Endothelial cell (in vitro differentiated cells): ENCODE measurements around the gene RNU6-9. TPM values are rescaled to one million over a fixed set of nuclear protein-coding genes. Genes with fewer than 3 reads are reported as not detected.

Experiments
- DNase-seq: peaks from one replicate; pipeline ENCODE4 v3.0.0; 2021; ENCODE audit warnings: low spot score
- H3K27ac Mint-ChIP-seq: one replicate; pipeline ENCODE4 v1.8.0; 2021; ENCODE audit warnings: mixed read lengths, inconsistent platforms; ENCODE audit not compliant: unreplicated experiment
- H3K27me3 Mint-ChIP-seq: one replicate; pipeline ENCODE4 v1.8.0; 2021; ENCODE audit warnings: mild to moderate bottlenecking, moderate library complexity, mixed read lengths, inconsistent platforms; ENCODE audit not compliant: unreplicated experiment
- H3K36me3 Mint-ChIP-seq: one replicate; pipeline ENCODE4 v1.8.0; 2021; ENCODE audit warnings: mild to moderate bottlenecking, low read depth, mixed read lengths, inconsistent platforms; ENCODE audit not compliant: unreplicated experiment
- H3K4me1 Mint-ChIP-seq: one replicate; pipeline ENCODE4 v1.8.0; 2021; ENCODE audit warnings: mild to moderate bottlenecking, mixed read lengths, inconsistent platforms; ENCODE audit not compliant: unreplicated experiment
- H3K4me3 Mint-ChIP-seq: one replicate; pipeline ENCODE4 v1.8.0; 2021; ENCODE audit warnings: mild to moderate bottlenecking, mixed read lengths, inconsistent platforms; ENCODE audit not compliant: unreplicated experiment
- H3K9me3 Mint-ChIP-seq: one replicate; pipeline ENCODE4 v1.8.0; 2021; ENCODE audit warnings: mixed read lengths, inconsistent platforms; ENCODE audit not compliant: unreplicated experiment
- total RNA-seq: library from RNA; stranded (reverse); fragmentation: NEBNext Ultra II Directional; extraction: Animal tissue kit (Norgen Biotek cat#: 25700); gene quantifications from one replicate; pipeline ENCODE4 v1.2.1, GENCODE V29; 2021; ENCODE audit not compliant: unreplicated experiment
- TF ChIP-seq, protein P1 (sequence below): fragments of 200-600 bp; sonication (generic); IDR thresholded peaks from one replicate; pipeline ENCODE4 v1.5.0; 2021; ENCODE audit warnings: antibody characterized with exemption; ENCODE audit not compliant: unreplicated experiment

Gene RNU6-9
- total RNA-seq, 1 donor from 2014 or later, result not detected

DNA sequence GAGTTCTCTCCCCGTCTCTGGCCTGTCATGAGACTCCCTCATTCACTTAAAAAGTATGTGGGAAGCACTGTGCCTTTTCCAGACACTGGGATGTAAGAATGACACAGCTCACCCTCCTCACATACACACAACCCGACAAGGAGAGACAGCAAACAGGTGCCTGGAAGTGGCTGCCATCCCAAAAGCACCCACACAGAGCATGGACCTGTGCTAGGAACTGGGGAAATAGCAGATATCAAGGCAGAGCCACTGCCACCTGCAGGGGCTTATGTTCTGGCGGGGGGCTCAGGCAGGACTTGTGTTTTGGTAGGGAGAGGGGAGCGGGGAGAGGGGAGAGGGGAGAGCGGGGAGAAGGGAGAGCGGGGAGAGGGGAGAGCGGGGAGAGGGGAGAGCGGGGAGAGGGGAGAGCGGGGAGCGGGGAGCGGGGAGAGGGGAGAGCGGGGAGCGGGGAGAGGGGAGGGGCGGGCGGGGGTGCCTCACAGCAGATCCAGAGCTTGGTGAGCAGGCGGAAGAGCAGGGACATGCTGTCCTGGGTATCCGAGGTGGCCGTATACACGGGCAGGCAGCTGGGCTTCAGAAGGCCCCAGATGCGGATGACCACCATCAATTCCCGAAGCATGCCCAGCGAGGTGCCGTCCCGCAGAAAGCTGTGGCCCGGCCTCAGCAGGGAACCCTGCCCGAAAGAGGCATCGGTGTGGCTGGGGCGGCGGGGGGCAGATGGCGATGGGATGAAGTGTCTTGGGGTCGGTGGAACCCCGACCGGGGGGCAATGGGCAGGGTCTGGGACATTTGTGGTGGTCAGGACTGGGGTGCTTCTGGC lies 21.6 kb upstream of the RNU6-9 start:
- peak overlapping the region; percentile 74 for H3K4me3 Mint-ChIP-seq
- H3K4me1 Mint-ChIP-seq, result no peaks in the 10 kb centered on the region
- TF ChIP-seq, protein P1, sequence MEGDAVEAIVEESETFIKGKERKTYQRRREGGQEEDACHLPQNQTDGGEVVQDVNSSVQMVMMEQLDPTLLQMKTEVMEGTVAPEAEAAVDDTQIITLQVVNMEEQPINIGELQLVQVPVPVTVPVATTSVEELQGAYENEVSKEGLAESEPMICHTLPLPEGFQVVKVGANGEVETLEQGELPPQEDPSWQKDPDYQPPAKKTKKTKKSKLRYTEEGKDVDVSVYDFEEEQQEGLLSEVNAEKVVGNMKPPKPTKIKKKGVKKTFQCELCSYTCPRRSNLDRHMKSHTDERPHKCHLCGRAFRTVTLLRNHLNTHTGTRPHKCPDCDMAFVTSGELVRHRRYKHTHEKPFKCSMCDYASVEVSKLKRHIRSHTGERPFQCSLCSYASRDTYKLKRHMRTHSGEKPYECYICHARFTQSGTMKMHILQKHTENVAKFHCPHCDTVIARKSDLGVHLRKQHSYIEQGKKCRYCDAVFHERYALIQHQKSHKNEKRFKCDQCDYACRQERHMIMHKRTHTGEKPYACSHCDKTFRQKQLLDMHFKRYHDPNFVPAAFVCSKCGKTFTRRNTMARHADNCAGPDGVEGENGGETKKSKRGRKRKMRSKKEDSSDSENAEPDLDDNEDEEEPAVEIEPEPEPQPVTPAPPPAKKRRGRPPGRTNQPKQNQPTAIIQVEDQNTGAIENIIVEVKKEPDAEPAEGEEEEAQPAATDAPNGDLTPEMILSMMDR, result no peak
- no peak for DNase-seq
- H3K27me3 Mint-ChIP-seq, result peaks cover 16% of the 10 kb centered on the region
- no peak overlapping the region for H3K27ac Mint-ChIP-seq
- peaks cover 15% of the 10 kb centered on the region for H3K36me3 Mint-ChIP-seq
- H3K9me3 Mint-ChIP-seq, result no peaks in the 10 kb centered on the region

DNA sequence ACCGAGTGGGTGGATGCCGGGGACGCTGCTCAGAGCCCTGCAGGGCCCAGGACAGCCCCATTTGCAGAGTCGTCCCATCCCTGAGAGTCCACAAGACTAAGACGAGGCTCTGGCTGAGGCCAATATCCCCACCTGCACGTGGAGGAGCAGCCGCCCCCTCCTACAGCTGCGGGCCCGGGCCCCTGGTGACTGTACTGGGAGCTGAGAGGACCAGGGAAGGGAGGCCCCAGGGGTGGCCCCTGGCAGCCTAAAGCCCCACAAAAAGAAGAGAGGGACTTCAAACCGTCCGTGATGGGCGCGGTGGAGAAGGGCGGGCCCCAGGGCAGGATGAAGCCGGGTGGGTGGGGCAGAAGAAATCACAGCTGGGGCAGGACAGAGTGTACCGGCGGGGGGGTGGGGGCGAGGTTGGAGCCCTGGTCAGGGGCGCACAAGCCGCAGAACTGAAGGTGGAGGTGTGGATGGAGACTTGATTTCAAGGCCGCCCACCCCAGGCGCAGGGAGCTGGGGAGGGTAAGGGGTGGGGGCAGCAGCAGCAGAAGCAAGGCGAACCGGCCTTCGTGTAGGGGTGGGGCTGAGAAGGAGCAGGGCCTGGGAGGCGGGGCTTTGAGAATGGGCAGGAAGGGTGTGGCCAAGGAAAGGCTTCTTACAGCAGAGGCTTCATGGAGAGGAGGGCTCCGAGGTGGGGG lies 20.9 kb upstream of the RNU6-9 start:
- DNase-seq, result no peak
- TF ChIP-seq, protein P1, result no peak
- Mint-ChIP-seq H3K27me3 (peaks cover 15% of the 10 kb centered on the region), H3K4me3 (no peak overlapping the region), H3K4me1 (no peaks in the 10 kb centered on the region), H3K36me3 (peaks cover 13% of the 10 kb centered on the region), H3K9me3 (no peaks in the 10 kb centered on the region), H3K27ac (no peak overlapping the region)

DNA sequence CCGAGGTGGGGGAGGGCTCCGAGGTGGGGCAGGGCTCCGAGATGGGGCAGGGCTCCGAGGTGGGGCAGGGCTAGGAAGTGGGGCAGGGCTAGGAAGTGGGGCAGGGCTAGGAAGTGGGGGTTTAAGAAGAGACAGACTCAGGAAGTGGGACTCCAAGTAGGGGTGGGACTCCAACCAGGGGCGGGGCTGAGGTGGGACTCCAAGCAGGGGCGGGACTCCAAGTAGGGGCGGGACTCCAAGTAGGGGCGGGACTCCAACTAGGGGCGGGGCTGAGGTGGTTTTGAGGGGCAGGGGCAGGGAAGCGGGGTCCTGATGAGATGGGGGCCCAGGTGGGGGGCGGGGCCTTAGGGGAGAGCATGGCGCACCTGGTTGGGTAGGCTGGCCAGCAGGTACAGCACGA lies 20.2 kb upstream of the RNU6-9 start:
- no peaks in the 10 kb centered on the region for H3K4me1 Mint-ChIP-seq
- H3K27ac Mint-ChIP-seq, result no peak overlapping the region
- peaks cover 11% of the 10 kb centered on the region for H3K36me3 Mint-ChIP-seq
- DNase-seq, result no peak
- H3K27me3 Mint-ChIP-seq, result peaks cover 14% of the 10 kb centered on the region
- TF ChIP-seq, protein P1, result no peak
- no peaks in the 10 kb centered on the region for H3K9me3 Mint-ChIP-seq
- no peak overlapping the region for H3K4me3 Mint-ChIP-seq

DNA sequence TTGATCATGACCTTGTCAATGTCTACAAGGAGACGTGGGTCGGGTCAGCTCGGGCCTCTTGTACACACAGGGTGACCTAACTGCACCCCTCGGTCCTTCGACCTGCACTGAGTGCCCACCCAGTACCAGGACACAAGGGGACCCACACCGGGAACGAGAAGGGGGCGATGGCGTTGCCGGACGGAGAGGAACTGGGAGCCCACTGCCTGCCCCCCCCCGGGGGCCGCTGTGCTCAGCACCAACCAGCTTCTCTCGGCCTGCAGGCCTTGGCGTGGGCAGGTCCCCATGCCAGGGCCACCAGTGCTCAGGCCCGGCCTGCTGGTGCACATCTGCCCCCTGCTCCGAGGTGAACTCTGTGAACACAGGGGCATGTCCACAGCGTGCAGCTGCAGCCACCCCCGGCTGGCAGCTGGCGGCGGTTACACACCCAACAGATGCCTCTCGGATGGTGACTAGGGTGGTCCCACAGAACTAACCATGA lies 19.7 kb upstream of the RNU6-9 start:
- Mint-ChIP-seq H3K9me3 (no peaks in the 10 kb centered on the region), H3K4me3 (no peak overlapping the region), H3K27me3 (peaks cover 14% of the 10 kb centered on the region), H3K27ac (no peak overlapping the region), H3K4me1 (no peaks in the 10 kb centered on the region), H3K36me3 (peaks cover 11% of the 10 kb centered on the region)
- DNase-seq, result no peak
- TF ChIP-seq, protein P1, result no peak
